SK-N-SH treated with all-trans-retinoic acid at 6 μM for 48 hours (cell line): ENCODE measurements around the gene AGAP3.

Source experiments
- ATAC-seq: fragments of 200-7000 bp; cut with Tn5 transposase; 3 replicates; pipeline ENCODE4 v1.9.1; 2020; ENCODE audit warnings: mild to moderate bottlenecking, moderate library complexity
- ARNTL ChIP-seq: fragments of 450-650 bp; formaldehyde crosslinking; IDR thresholded peaks from 2 replicates; pipeline ENCODE4 v1.5.0; 2020; ENCODE audit warnings: low read depth, mild to moderate bottlenecking, moderate library complexity, borderline replicate concordance
- BACH2 ChIP-seq: fragments of 250-450 bp; sonication (Bioruptor Pico); IDR thresholded peaks from 2 replicates; pipeline ENCODE4 v1.9.0; 2021; ENCODE audit warnings: mild to moderate bottlenecking, borderline replicate concordance
- CREB5 ChIP-seq: fragments of 250-450 bp; sonication (Bioruptor Pico); IDR thresholded peaks from 2 replicates; pipeline ENCODE4 v1.5.1; 2020; ENCODE audit warnings: low read depth, mild to moderate bottlenecking, moderate library complexity
- CSDC2 ChIP-seq: fragments of 250-450 bp; sonication (Bioruptor Pico); IDR thresholded peaks from 2 replicates; pipeline ENCODE4 v1.5.0; 2020; ENCODE audit warnings: mild to moderate bottlenecking, moderate library complexity
- CSRNP3 ChIP-seq: fragments of 250-450 bp; sonication (Bioruptor Pico); IDR thresholded peaks from 2 replicates; pipeline ENCODE4 v1.5.1; 2021; ENCODE audit warnings: mild to moderate bottlenecking, moderate library complexity
- ESRRG ChIP-seq: fragments of 250-450 bp; sonication (Bioruptor Pico); IDR thresholded peaks from 2 replicates; pipeline ENCODE4 v1.6.1; 2021; ENCODE audit warnings: mild to moderate bottlenecking
- GLIS3 ChIP-seq: fragments of 250-450 bp; sonication (Bioruptor Pico); IDR thresholded peaks from 2 replicates; pipeline ENCODE4 v1.5.0; 2020; ENCODE audit warnings: mild to moderate bottlenecking, moderate library complexity
- ISL1 ChIP-seq: fragments of 250-450 bp; sonication (Bioruptor Pico); IDR thresholded peaks from 2 replicates; pipeline ENCODE4 v2.1.2; 2022; ENCODE audit warnings: mild to moderate bottlenecking, moderate library complexity
- RARB ChIP-seq: fragments of 250-450 bp; sonication (Bioruptor Pico); IDR thresholded peaks from 2 replicates; pipeline ENCODE4 v1.8.0; 2021; ENCODE audit warnings: mild to moderate bottlenecking, moderate library complexity
- SNAI2 ChIP-seq: fragments of 250-450 bp; sonication (Bioruptor Pico); IDR thresholded peaks from 2 replicates; pipeline ENCODE4 v1.5.0; 2020; ENCODE audit warnings: mild to moderate bottlenecking, moderate library complexity
- TCF4 ChIP-seq: fragments of 250-450 bp; sonication (Bioruptor Pico); IDR thresholded peaks from 2 replicates; pipeline ENCODE4 v1.8.0; 2021; ENCODE audit warnings: mild to moderate bottlenecking, moderate library complexity, borderline replicate concordance
- TOX ChIP-seq: fragments of 250-450 bp; sonication (Bioruptor Pico); IDR thresholded peaks from 2 replicates; pipeline ENCODE4 v1.8.0; 2021; ENCODE audit warnings: mild to moderate bottlenecking, moderate library complexity, borderline replicate concordance
- TSHZ2 ChIP-seq: fragments of 250-450 bp; sonication (Bioruptor Pico); IDR thresholded peaks from 2 replicates; pipeline ENCODE4 v1.5.0; 2020; ENCODE audit warnings: mild to moderate bottlenecking, moderate library complexity
- ZFP3 ChIP-seq: fragments of 250-450 bp; sonication (Bioruptor Pico); IDR thresholded peaks from 2 replicates; pipeline ENCODE4 v1.5.0; 2020; ENCODE audit warnings: mild to moderate bottlenecking, moderate library complexity
- ZFP30 ChIP-seq: fragments of 450-650 bp; formaldehyde crosslinking; IDR thresholded peaks from 2 replicates; pipeline ENCODE4 v1.5.0; 2022; ENCODE audit warnings: mild to moderate bottlenecking, moderate library complexity
- ZNF70 ChIP-seq: fragments of 450-650 bp; formaldehyde crosslinking; IDR thresholded peaks from 2 replicates; pipeline ENCODE4 v1.5.0; 2020; ENCODE audit warnings: mild to moderate bottlenecking, moderate library complexity
- ZNF8 ChIP-seq: fragments of 450-650 bp; formaldehyde crosslinking; IDR thresholded peaks from 2 replicates; pipeline ENCODE4 v1.5.0; 2020; ENCODE audit warnings: mild to moderate bottlenecking, moderate library complexity
- TF ChIP-seq, protein P1 (sequence below): fragments of 250-450 bp; sonication (Bioruptor Pico); IDR thresholded peaks from 2 replicates; pipeline ENCODE4 v1.8.0; 2020; ENCODE audit warnings: mild to moderate bottlenecking, moderate library complexity, borderline replicate concordance
- TF ChIP-seq, protein P2 (sequence below): fragments of 250-450 bp; sonication (Bioruptor Pico); IDR thresholded peaks from 2 replicates; pipeline ENCODE4 v1.8.0; 2021; ENCODE audit warnings: low read depth, mild to moderate bottlenecking, moderate library complexity, borderline replicate concordance

Gene AGAP3

GRCh38 chr7:151140826-151141225 lies 54.6 kb downstream of the AGAP3 start (continued):
- TF ChIP-seq, protein P1, sequence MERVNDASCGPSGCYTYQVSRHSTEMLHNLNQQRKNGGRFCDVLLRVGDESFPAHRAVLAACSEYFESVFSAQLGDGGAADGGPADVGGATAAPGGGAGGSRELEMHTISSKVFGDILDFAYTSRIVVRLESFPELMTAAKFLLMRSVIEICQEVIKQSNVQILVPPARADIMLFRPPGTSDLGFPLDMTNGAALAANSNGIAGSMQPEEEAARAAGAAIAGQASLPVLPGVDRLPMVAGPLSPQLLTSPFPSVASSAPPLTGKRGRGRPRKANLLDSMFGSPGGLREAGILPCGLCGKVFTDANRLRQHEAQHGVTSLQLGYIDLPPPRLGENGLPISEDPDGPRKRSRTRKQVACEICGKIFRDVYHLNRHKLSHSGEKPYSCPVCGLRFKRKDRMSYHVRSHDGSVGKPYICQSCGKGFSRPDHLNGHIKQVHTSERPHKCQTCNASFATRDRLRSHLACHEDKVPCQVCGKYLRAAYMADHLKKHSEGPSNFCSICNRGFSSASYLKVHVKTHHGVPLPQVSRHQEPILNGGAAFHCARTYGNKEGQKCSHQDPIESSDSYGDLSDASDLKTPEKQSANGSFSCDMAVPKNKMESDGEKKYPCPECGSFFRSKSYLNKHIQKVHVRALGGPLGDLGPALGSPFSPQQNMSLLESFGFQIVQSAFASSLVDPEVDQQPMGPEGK (CRISPR knock-in tag) = no peak
- TF ChIP-seq CSDC2 (CRISPR knock-in tag) (no peak), ZNF8 (CRISPR knock-in tag) (no peak)
- TF ChIP-seq, protein P2, sequence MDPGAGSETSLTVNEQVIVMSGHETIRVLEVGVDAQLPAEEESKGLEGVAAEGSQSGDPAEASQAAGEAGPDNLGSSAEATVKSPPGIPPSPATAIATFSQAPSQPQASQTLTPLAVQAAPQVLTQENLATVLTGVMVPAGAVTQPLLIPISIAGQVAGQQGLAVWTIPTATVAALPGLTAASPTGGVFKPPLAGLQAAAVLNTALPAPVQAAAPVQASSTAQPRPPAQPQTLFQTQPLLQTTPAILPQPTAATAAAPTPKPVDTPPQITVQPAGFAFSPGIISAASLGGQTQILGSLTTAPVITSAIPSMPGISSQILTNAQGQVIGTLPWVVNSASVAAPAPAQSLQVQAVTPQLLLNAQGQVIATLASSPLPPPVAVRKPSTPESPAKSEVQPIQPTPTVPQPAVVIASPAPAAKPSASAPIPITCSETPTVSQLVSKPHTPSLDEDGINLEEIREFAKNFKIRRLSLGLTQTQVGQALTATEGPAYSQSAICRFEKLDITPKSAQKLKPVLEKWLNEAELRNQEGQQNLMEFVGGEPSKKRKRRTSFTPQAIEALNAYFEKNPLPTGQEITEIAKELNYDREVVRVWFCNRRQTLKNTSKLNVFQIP (CRISPR knock-in tag) = no peak

DNA sequence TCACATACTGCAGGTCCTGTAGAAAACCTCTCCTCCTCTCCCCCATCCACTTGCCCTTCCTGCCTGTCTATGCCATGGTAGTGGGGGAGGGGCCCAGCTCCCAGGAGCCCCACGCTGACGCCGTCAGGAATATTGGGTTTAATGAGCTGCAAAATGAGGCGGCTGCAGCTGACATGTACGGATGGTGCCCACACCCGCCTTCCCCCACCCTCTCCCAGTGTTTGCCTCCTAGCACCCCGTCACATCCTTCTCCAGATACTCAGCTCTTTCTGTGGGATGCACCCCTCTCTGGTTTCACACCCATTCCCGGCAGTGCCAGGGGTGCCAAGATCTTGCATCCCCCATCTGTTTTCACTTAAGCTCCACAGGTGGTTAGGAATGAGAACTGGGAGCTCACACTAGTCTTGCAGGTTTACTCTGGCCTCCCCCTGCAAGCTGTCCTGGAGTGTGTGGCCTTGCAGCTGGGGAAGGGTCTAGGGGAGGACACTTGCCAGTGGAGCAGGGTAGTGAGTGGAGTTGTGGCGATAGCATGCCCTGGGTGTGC lies 55.1 kb downstream of the AGAP3 start:
- TF ChIP-seq BACH2 (CRISPR knock-in tag) (no peak), CSDC2 (CRISPR knock-in tag) (no peak), ARNTL (CRISPR knock-in tag) (no peak), SNAI2 (CRISPR knock-in tag) (no peak), ZFP30 (no peak), TSHZ2 (no peak), TOX (no peak), ZNF70 (CRISPR knock-in tag) (no peak), CREB5 (no peak), GLIS3 (CRISPR knock-in tag) (no peak), ISL1 (CRISPR knock-in tag) (no peak), RARB (CRISPR knock-in tag) (no peak), ESRRG (CRISPR knock-in tag) (no peak), ZNF8 (CRISPR knock-in tag) (no peak)
- TF ChIP-seq, protein P2 (CRISPR knock-in tag) = no peak
- TF ChIP-seq, protein P1 (CRISPR knock-in tag) = no peak
- no peak for ATAC-seq

DNA sequence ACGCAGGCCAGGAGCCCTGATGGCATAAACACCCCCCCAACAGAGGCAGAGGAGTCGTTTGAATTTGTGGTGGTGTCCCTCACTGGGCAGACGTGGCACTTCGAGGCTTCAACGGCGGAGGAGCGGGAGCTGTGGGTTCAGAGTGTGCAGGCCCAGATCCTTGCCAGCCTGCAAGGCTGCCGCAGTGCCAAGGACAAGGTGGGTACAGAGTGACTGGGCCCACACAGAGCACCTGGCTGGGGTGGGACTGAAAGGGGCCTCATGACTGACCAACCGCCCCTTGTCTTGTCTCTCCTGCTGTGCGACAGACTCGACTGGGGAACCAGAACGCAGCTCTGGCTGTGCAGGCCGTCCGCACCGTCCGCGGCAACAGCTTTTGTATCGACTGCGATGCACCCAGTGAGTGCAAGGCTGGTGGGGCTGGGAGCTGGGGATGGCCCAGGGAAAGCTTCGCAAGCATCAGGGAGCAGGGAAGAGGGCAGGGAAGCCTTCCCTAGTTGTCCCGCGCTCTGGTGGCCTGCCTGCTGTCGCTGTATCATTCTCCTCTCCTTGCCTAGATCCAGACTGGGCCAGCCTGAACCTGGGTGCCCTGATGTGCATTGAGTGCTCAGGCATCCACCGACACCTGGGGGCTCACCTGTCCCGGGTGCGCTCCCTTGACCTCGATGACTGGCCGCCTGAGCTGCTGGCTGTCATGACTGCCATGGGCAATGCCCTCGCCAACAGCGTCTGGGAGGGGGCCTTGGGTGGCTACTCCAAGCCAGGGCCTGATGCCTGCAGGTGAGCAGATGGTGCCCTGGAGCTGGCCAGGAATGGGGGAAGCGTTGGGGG lies 55.8 kb downstream of the AGAP3 start:
- no peak for TF ChIP-seq RARB (CRISPR knock-in tag)
- TF ChIP-seq, protein P1 (CRISPR knock-in tag) = no peak
- TF ChIP-seq BACH2 (CRISPR knock-in tag) = no peak
- TF ChIP-seq ZFP30 = no peak
- no peak for TF ChIP-seq GLIS3 (CRISPR knock-in tag)
- no peak for TF ChIP-seq CSRNP3 (CRISPR knock-in tag)
- TF ChIP-seq TCF4 (CRISPR knock-in tag) = no peak
- TF ChIP-seq ZNF70 (CRISPR knock-in tag) = no peak
- no peak for TF ChIP-seq ZFP3 (CRISPR knock-in tag)
- TF ChIP-seq, all 23 proteins: peak for 0

More for the DNA sequence above, 55.8 kb downstream of the AGAP3 start:
- ATAC-seq = no peak
